Kidney epithelial cell (primary cell): ENCODE measurements around the gene PHF2. TPM values are rescaled to one million over a fixed set of nuclear protein-coding genes. Genes with fewer than 3 reads are reported as not detected.

Experiments
- DNase-seq: peaks from one replicate; pipeline ENCODE4 v3.0.0-alpha.2; 2010; ENCODE audit warnings: low read depth
- H3K27me3 ChIP-seq: 2 replicates; pipeline ENCODE4 v1.6.0; 2011; ENCODE audit warnings: low read length; ENCODE audit not compliant: control insufficient read depth, insufficient read depth
- H3K36me3 ChIP-seq: 2 replicates; pipeline ENCODE4 v1.5.1; 2011; ENCODE audit warnings: low read length; ENCODE audit not compliant: control insufficient read depth, insufficient read depth
- H3K4me3 ChIP-seq: 2 replicates; pipeline ENCODE4 v1.5.1; 2011; ENCODE audit warnings: low read depth, mild to moderate bottlenecking, control low read depth, low read length
- CTCF ChIP-seq: IDR thresholded peaks from 2 replicates; pipeline ENCODE4 v1.5.1; 2011; ENCODE audit warnings: mild to moderate bottlenecking, moderate library complexity, low read length, control low read depth, inconsistent platforms; ENCODE audit not compliant: insufficient read depth, poor library complexity, severe bottlenecking
- total RNA-seq: library from RNA; depleted of rRNA; stranded (reverse); fragments of >200 nt; gene quantifications from 2 replicates; pipeline ENCODE4 v1.2.3, GENCODE V29; 2015

Gene PHF2
- total RNA-seq, 1 donor from 2014 or later = 20.4 TPM

- TF ChIP-seq CTCF = no peak
- Histone ChIP-seq H3K4me3 (no peak overlapping the region), H3K36me3 (no peaks in the 10 kb centered on the region), H3K27me3 (no peaks in the 10 kb centered on the region)
- no peak for DNase-seq
These were observed 145.1 kb downstream of the PHF2 start for GRCh38 chr9:93721417-93721965.

- Histone ChIP-seq H3K36me3 (no peaks in the 10 kb centered on the region), H3K4me3 (no peak overlapping the region), H3K27me3 (no peaks in the 10 kb centered on the region)
- TF ChIP-seq CTCF = no peak
- DNase-seq = no peak
These were observed 148.5 kb downstream of the PHF2 start for GRCh38 chr9:93724852-93725251.

- H3K4me3 ChIP-seq = no peak overlapping the region
- DNase-seq = no peak
- no peak for TF ChIP-seq CTCF
These were observed 149.0 kb downstream of the PHF2 start for GRCh38 chr9:93725382-93725781.

GRCh38 chr9:93726147-93726546 lies 149.8 kb downstream of the PHF2 start:
- no peak overlapping the region for H3K4me3 ChIP-seq
- H3K36me3 ChIP-seq = no peaks in the 10 kb centered on the region
- DNase-seq = no peak
- TF ChIP-seq CTCF = no peak
- no peaks in the 10 kb centered on the region for H3K27me3 ChIP-seq

More at GRCh38 chr9:93725382-93725781, 149.0 kb downstream of the PHF2 start:
- Histone ChIP-seq H3K36me3 (no peaks in the 10 kb centered on the region), H3K27me3 (no peaks in the 10 kb centered on the region)

Other genes with a start within 250 kb of the PHF2 start
- 59.0 and 65.2 TPM in 2 replicates for gene FAM120A, start 124.9 kb upstream of the PHF2 start, total RNA-seq
- gene FAM120AOS, start 123.0 kb upstream of the PHF2 start, total RNA-seq = 41.7 and 51.0 TPM in 2 replicates